ENCODE measurements around the gene PSG7.
"Not testable (repeated sequence)": the region's sequence is repeated elsewhere in the genome, so short reads cannot be mapped to it uniquely, and the experiment has no call there.

PSG7 gene

DNA sequence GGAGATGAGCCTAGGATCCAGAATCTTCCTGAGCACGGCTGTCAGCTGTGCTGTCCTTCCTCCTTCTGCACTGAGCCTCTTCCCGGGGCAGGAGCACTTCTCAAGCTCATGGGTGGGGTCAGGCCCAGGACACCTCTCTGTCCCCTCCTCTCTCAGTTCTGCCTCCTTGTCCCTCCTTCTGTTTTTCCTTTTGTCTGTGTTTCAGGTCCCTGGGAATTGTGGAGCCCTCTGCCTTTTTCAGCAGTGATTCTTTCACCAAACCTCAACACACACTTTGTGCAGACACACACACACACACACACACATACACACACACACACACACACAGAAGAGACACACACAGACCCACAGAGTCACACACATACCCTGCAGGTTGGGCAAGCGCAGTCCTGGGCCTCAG lies at the start of gene PSG7:
Gene PSG7 (minus strand): TSS at position 101 of the 400 bp plus-strand sequence. CDS start 131 bp downstream, outside the sequence.
- FAIRE-seq = not testable (repeated sequence)

DNA sequence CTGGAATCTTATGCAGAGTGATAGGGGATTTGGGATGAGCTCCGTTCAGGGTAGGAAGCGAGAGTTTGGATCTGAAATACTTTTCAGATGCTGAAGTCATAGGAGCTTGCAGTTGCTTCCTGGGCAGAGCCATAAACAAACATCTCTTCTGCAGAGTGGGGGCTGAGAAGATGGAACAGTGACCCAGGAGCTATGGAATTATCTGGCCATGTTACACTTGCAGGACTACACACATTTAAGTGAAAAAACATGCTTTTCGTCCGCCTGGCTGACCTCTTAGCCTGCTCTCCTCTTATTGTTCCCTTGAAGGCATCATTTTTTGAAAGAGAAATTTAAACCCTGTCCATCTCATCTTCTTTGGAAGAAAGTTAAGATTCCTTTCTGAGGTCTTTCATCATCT lies 48.6 kb upstream of the PSG7 start:
- no peak for FAIRE-seq

DNA sequence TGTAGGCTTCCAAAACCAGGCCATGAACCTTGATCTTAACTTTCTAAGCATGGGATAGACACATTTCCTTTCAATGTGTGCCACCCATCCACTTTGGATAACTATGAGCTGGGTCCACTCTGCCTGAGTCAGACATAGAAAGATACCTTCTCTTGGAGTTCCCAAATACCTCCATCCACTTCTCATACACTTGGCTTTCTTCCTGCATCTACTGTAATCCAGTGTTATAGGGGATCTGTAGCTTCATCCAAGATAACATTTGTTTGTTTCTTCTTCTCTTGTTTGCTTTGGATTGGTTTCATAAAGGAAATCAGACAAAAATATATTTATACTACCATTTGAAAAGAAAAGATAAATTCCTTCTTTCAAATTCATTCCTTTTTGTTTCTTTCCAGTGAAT lies 45.1 kb upstream of the PSG7 start:
- FAIRE-seq = not testable (repeated sequence)

DNA sequence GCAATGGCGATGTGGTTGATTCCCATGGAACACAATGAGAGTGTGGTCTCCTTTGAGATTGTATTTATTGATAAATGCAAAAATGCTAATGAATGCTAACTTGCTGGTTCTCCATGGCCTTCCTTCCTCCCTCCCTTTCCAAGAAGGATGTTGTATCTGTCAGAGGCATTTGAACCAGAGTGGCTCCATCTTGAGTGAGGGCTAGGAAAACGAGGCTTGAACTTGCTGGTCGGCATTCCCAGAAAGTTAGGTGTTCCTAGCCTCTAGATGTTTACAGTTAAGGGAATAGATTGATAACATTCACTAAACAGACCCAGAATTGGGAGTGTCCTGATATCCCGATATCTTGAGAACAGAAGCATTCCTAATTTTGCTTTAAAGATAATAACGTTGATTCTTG lies 34.4 kb upstream of the PSG7 start:
- FAIRE-seq = not testable (repeated sequence)

DNA sequence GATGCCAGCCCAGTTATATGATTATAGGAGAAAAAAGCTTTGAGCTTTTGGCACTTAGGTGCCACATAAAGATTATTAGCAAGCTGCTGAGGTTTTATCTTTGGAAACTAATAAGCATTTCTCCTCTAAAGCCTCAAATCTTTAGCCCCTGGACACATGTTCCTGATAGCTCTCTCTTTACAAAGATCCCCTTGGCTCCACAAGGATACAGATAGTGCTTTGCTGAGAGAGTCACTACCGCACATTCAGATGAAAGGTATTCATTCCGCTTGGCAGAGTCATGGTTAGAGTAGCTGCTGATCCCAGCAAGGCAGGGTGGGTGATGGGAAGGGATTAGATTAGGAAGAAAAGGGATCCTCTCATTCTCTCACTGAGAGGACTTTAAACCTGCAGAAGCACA lies 28.2 kb upstream of the PSG7 start:
- FAIRE-seq = no peak

DNA sequence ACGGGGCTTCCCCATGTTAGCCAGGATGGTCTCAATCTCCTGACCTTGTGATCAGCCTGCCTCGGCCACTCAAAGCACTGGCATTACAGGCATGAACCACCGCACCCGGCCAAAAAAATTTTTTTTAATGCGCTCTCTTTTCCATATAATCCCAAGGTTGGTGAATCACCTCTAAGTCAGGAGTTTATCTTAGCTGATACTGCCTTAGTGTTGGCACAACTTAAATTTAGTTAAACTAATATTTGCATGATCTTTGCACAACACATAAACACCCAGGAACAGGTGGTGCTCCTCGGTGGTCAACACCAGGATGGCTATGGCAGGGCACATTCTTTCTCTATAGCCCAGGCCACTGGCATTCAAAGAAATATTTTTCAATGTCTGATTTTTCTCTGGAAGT lies 24.1 kb upstream of the PSG7 start:
- FAIRE-seq = no peak

DNA sequence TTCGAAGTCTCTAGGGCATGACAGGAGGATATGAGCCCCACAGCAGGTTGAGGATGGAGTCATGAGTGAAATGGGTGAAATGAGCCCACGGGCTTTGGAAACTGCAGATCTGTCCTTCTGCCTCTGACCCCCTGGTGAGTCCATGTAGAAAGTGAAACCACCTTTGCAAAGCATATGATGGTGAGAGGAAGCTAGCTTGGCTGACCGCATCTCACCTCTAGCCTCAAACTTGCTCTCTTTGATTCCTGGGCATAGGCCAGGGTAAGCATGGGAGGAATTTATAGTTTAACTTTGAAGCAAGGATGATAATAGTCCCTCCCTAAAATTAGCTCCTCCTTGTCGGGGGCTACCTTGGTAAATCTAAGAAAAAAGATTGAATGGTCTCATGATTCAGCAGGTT lies 15.1 kb upstream of the PSG7 start:
- not testable (repeated sequence) for FAIRE-seq

DNA sequence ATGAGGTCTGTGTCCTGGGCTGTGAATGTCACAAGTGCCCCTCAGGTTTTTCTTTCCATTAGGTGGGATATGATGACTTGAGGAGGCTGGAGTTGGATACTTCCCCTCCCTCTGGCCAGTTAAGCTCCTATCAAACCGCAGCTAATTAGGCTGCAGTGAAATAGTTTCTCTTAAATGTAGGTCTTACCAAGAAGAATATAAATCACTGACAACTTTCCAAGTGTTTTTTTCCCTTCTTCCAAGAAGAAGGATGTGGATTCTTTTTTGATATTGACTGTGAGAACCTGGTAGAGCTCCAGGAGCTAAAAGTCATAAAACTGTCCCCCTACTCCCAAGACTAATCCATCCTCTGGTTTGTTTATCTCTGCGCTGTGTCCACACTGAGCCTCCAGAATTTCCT lies 14.5 kb upstream of the PSG7 start:
- not testable (repeated sequence) for FAIRE-seq

DNA sequence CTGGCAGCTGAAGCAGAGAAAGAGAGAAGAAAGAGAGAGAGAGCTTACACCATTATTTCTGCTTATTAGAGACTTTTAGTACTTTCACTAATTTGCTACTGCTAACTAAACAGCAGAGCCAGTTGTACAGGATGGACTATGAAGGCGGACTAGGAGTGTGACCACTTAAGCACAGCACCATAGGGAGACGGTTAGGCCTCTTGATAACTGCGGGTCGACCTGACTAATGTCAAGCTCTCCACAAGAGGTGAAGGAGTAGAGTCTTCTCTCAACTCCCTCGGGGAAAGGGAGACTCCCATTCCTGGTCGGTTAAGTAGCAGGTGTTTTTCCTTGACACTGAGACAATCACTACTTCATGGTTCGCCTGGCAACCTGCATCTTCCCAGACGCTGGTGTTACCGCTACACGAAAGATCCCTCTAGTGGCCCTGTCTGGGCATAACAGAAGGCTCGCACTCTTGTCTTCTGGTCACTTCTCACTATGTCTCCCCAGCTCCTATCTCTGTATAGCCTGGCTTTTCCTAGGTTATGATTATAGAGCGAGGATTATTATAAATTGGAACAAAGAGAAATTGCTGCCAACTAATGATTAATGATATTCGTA lies 5.3 kb upstream of the PSG7 start:
- FAIRE-seq = no peak

DNA sequence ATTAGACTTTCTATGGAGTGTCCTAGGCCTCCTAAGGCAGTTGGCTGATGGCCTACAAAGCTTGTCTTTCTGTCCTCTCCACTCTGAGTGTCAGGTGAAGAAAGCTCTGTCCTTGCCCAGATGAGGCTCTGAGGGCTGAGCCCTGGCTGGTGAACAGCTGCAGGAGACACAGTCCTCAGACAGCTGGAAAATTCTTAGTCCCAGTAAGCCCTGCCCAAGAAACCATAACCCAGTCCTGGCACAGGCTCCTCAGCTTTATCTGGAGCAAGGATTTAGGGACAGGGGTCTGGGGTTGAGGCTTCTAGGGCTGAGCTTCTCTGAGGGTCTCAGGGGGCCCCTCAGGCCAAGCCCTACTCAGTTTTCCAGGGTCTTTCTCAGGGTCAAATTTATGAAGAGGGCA lies 2.3 kb downstream of the PSG7 start:
- FAIRE-seq = not testable (repeated sequence)

DNA sequence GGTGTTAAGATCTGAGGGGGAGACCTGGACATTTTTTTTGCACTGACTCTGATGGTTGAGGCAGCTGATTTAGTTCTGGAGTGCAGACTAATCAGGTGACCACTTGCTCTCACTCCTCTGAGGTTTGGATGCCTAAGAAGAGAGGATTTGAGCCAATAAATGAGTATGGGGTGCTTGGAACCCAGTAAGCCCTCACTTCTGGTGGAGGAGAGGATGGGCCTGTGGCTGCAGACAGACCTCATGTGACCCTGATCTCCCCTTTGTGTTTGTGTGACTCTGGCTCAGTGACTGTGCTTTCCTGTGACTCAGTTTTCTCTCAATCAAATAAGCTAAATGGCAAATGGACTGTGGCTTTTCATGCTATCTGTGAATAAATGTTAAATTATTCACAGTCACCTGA lies 2.8 kb downstream of the PSG7 start:
- not testable (repeated sequence) for FAIRE-seq

DNA sequence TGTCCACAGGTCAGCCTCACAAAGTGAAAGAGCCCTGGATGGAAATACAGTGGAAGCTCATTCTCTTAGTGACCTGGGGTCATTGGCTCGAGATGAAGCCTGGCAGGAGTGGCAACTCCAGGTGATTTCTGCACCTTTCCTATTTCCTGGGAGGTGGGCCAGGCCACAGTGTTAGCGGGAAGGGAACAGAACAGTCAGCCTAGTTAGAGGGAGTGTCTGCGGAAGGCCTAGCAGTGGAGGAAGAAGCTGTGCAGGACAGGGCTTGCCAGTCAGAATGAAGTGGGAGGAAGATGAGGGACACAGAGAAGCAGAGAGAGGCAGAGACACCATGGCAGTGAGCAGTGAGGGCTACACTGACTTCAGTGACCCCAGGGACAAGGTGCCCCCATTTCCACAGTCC lies 3.6 kb downstream of the PSG7 start:
- FAIRE-seq = not testable (repeated sequence)

DNA sequence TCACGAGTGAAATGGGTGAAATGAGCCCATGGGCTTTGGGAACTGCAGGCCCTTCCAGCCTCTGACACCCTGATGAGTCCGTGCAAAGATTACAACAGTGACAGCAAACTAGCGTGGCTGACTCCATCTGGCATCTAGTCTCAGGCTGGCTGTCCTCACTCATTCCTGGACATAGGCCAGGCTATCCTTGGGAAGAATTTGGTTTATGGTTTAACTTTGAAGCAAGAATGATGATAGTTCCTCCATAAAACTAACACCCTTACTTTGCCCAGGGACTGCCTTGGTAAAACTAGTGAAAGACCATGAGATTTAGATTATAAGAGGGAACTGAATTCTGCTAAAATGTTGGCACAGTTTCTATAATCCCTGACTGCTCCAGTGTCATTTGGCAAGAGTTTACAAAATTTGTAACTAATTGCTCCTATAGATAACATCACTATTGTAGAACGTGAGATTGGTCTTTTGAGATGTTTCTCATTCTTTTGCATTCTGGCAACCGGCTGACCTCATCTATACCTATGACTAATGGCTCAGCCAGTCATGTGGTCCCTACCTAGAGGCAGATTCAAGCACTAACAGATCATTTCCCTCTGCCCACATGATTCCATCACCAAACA lies 4.4 kb downstream of the PSG7 start:
- not testable (repeated sequence) for FAIRE-seq

DNA sequence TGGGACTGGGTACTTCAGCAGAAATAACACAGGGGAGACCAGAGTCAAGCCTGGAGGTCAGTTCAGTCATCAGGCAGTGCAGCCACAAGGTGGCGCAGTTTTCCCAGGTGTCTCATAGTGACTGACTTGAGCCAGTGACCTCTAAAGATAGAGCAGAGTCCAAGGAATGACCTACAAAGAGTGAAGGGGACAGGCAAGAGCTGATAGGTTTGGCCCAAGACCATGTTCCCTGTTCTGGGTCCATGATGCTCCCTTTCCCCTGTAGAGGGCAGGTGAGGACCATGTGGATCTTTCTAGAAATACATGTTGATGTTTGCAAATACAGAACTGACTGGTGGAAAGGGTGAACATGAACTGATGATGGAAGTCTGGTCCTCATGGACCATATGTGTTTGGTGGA lies 6.8 kb downstream of the PSG7 start:
- not testable (repeated sequence) for FAIRE-seq

DNA sequence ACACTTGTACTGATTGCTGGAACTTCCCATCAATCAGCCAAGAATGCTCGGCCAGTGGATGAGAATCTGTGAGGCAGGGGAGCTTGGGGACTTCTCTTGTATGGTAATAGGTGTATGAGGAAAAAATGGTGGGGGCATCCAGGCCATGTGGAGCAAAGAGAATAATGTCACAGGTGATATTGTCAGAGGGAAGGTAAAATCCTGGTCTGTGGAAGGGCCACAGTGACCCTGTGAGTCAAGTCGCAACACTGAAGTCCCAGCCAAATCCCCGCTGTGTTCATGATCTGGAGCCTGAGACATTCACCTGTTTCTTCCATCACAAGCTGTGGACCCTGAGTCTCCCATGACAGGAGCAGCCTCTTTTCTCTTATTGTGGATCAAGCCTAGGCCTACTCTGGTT lies 8.1 kb downstream of the PSG7 start:
- no peak for FAIRE-seq

DNA sequence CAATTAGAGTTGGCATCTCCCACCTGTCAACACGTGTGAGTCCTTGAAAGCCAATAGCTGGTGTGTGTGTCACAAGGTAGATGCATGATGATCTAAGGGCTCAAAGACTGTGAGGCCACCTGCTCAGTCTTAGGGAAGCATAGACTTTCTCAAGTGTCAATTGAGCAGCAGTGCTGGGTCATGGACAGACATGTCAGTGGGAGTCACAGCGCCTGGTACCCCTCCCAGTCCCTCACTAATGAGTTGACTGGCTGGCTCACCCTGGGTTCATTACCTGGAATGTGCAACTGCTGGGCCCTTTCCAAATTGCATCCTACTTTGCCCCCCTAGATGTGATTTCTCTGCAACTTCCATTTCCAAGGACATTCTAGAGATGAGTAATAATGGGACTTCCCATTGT lies 10.2 kb downstream of the PSG7 start:
- FAIRE-seq = no peak

DNA sequence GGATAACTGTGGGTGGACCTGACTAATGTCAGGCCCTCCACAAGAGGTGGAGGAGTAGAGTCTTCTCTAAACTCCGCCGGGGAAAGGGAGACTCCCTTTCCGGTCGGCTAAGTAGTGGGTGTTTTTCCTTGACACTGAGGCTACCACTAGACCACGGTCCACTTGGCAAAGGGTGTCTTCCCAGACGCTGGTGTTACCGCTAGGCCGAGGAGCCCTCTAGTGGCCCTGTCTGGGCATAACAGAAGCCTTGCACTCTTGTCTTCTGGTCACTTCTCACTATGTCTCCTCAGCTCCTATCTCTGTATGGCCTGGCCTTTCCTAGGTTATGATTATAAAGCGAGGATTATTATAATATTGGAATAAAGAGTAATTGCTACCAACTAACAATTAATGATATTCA lies 13.9 kb downstream of the PSG7 start:
- FAIRE-seq = not testable (repeated sequence)

DNA sequence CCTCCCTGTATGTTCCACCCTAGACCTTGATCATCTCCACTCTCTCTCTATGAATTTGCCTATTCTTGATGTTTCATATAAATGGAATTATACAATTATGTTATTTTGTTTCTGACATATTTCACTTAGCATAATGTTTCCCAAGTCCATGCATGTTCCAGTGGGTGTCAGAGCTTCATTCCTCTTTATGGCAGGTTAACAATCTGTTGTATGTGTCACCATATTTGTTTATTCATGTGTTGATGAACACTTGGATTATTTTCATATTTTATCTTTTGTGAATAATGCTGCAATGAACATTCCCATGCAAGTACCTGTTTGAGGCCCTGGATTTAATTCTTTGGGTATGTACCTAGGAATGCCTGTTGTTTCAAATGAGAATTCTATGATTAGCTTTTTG lies 16.0 kb downstream of the PSG7 start:
- FAIRE-seq = not testable (repeated sequence)

DNA sequence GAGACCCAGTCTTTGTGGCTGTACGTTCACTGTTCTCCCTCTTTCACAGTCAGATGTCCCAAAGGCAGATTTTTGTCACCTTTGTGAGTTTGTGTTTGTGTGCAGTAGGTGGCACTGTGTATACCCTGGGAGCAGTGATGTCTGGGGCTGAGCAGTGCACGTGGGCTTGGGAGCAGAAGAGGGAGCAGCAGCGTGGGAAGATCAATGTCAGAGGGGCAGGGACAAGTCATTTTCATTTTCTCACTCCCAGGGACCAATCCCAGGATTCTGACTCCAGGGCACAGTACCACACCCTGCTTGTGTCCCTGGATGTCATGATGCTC lies 17.3 kb downstream of the PSG7 start:
- FAIRE-seq = no peak

DNA sequence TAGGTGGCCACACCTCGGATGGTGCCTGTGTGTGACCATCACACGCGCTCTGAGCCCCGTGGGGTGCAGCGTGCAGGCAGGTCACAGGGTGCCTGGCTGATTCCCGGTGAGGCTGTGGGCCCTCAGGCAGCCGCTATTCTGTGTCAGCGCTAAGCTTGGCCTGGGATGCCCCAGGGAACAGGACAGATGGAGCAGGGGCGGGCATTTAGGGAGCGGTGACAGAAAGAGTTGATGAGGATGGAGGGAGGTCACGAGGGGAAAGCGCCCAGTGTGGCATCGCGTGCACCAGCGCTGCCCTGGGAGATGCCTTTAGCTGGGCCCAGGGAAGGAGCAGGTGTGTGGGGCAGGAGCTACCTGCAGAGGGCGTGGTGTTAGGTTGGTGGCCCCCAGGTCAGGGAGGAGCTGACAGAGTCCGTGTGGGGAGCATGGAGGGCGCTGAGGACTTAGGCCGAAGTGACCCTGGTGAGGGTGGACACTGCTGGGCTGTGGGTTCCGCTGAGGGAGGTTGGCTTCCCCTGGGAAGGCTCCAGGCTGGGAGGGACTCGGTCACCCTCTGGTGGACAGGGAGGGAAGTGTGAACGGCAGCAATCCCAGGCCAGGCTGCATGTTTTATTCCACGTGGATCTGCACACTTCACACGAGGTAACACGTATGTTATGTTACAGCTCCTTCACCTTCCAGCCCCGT lies 17.8 kb downstream of the PSG7 start:
- FAIRE-seq = not testable (repeated sequence)

DNA sequence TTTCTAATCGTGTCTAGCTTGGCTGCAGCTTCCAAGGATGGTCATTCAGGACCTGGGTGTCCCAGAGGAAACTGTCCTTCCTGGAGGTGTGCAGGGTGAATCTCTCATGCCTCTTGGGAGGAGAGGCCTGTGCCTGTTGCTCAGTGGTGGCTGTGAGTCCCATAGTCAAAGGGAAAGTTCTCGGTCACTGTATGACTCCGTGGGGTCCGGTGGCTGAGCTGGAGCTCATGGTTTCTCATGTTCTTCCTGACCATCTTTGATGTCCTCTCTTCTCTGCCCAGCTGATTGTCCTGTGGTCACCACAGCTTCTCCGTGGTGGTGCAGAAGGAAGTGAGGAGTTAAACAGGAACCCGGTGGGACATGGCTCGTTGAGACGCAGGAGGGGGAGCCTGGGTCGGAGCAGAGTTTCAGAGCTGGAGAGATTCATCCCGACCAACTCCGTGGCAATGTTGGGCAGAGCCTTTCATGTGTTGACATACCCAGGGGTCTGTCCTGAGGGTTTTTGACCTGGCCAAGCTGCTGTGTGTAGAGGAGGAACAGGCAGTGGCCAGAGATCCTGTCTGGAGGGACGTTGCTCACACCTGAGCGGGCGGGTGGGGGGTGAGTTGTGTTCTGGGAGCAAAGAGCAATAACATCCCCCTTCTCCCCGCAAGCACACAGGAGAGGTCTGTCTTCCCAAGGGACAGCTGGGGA lies 18.5 kb downstream of the PSG7 start:
- FAIRE-seq = not testable (repeated sequence)

DNA sequence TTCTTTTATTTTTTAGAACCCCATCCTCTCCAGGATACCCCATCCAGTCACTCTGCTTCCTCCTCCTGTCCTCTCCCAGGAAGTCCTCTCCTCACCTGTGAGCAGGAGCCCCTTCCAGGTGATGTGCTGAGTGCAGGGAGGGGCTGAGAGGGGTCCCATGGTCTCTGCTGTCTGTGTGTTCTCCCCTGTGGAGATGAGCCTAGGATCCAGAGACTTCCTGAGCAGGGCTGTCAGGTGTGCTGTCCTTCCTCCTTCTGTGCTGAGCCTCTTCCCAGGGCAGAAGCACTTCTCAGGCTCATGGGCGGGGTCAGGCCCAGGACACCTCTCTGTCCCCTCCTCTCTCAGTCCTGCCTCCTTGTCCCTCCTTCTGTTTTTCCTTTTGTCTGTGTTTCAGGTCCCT lies 19.4 kb downstream of the PSG7 start, which contains the start of gene PSG6:
Gene PSG6 (minus strand): TSS at position 261 of the 400 bp plus-strand sequence. CDS start 102 bp downstream, at position 159.
- not testable (repeated sequence) for FAIRE-seq

DNA sequence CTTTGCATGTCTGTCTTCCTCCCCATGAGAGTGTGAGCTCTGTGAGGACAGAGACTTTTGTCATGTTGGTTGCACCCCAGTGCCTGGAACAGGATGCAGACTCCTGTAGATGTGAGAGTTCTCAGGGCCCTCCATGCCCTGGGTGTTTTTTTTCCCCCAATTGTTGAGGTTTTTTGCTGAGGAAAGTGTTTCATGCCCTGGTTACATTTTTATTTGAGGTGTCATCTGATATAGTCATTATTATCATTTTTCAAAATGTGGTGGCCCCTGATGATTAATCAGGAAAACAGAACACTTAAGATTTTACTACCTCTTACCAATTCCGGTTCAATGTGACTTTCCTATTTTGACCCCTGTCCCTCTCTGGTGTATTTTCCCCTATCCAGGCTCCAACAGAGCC lies 20.1 kb downstream of the PSG7 start:
- FAIRE-seq = not testable (repeated sequence)

DNA sequence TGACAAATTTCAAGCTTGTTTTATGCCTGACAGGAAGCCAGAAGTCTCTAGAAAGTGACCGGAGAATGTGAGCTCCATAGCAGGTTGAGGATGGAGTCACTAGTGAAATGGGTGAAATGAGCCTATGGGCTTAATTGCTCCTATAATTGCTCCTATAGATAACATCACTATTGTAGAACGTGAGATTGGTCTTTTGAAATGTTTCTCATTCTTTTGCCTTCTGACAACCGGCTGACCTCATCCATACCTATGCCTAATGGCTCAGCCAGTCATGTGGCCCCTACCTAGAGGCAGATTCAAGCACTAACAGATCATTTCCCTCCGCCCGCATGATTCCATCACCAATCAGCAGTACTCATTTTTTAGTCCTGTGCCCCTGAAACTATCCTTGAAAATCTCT lies 23.5 kb downstream of the PSG7 start:
- not testable (repeated sequence) for FAIRE-seq
